Stimulated activated CD8-positive, alpha-beta memory T cell treated with anti-CD3 and anti-CD28 coated beads, Interleukin-4, amount 100 ng/mL, for 48 hours (primary cell): ENCODE results near the gene BTBD19.
"Not testable (repeated sequence)": the region's sequence is repeated elsewhere in the genome, so short reads cannot be mapped to it uniquely, and the experiment has no call there.

Source experiments
- DNase-seq: peaks from one replicate; pipeline ENCODE4 v3.0.0-alpha.2; 2020

The BTBD19 gene

GRCh38 chr1:44808063-44808937 lies at the start of gene BTBD19:
Gene BTBD19 (plus strand): TSS chr1:44808523. CDS start chr1:44808821, 298 bp downstream.
- DNase-seq: peak; percentile 88

- no peak for DNase-seq
Measured at GRCh38 chr1:44759077-44759476, 49.2 kb upstream of the BTBD19 start.

- no peak for DNase-seq
Measured at GRCh38 chr1:44760876-44761275, 47.4 kb upstream of the BTBD19 start.

- not testable (repeated sequence) for DNase-seq
Measured at GRCh38 chr1:44766421-44766820, 41.9 kb upstream of the BTBD19 start.

- peak; percentile 93 for DNase-seq
Measured at GRCh38 chr1:44775078-44775929, 33.0 kb upstream of the BTBD19 start, which contains the start of gene RPS8. Gene RPS8 (plus strand): TSS chr1:44775540. CDS start chr1:44775597, 57 bp downstream.

GRCh38 chr1:44775930-44776729 lies 32.2 kb upstream of the BTBD19 start:
- DNase-seq: no peak

- no peak for DNase-seq
Measured at GRCh38 chr1:44776730-44777068, 31.6 kb upstream of the BTBD19 start.

- DNase-seq: no peak
Measured at GRCh38 chr1:44777547-44777946, 30.8 kb upstream of the BTBD19 start.

- no peak for DNase-seq
Measured at GRCh38 chr1:44777969-44778635, 30.2 kb upstream of the BTBD19 start.

GRCh38 chr1:44778705-44779576 lies 29.4 kb upstream of the BTBD19 start:
- DNase-seq: no peak

- no peak for DNase-seq
Measured at GRCh38 chr1:44780583-44781121, 27.7 kb upstream of the BTBD19 start.

- no peak for DNase-seq
Measured at GRCh38 chr1:44783697-44784093, 24.6 kb upstream of the BTBD19 start.

GRCh38 chr1:44784094-44785028 lies 24.0 kb upstream of the BTBD19 start:
- DNase-seq: peak; percentile 61

GRCh38 chr1:44785029-44785380 lies 23.3 kb upstream of the BTBD19 start:
- peak; percentile 38 for DNase-seq

GRCh38 chr1:44785501-44786137 lies 22.7 kb upstream of the BTBD19 start:
- no peak for DNase-seq

GRCh38 chr1:44786138-44786840 lies 22.0 kb upstream of the BTBD19 start:
- DNase-seq: peak; percentile 85

GRCh38 chr1:44786841-44787426 lies 21.4 kb upstream of the BTBD19 start:
- no peak for DNase-seq

GRCh38 chr1:44787506-44787905 lies 20.8 kb upstream of the BTBD19 start:
- DNase-seq: no peak
